OCI-LY1 (cell line): Measurements from ENCODE around the gene FITM2.

ENCODE experiments used
- CTCF ChIP-seq: fragments of 200-600 bp; sonication (generic), shearing (Covaris generic); IDR thresholded peaks from 2 replicates; pipeline ENCODE4 v1.5.1; 2017; ENCODE audit warnings: mild to moderate bottlenecking, antibody characterized with exemption, low read length, moderate library complexity, mixed read lengths
- EZH2 ChIP-seq: fragments of 200-600 bp; sonication (generic), shearing (Covaris generic); IDR thresholded peaks from 2 replicates; pipeline ENCODE4 v1.8.0; 2017; ENCODE audit warnings: borderline replicate concordance, mixed run types, mild to moderate bottlenecking, antibody characterized with exemption, low read length, moderate library complexity, mixed read lengths

GRCh38 chr20:44324343-44324742, 13.3 kb upstream of the FITM2 start:
- TF ChIP-seq CTCF (no peak), EZH2 (no peak)
